Heart left ventricle (tissue), 13 donors: ENCODE results near the gene PPEF2.

Experiments
- POLR2A ChIP-seq, 2 donors: fragments of 450-650 bp; IDR thresholded peaks; one replicate each; pipeline ENCODE4 v1.6.1; 2017; ENCODE audit warnings: antibody characterized with exemption in 2 of 2, mild to moderate bottlenecking in 2 of 2, moderate library complexity in 2 of 2
- TF ChIP-seq, protein P1 (sequence below), 12 donors: fragments of 200-600 bp; sonication (generic) in 4 of 12; IDR thresholded peaks; one replicate each; pipeline versions ENCODE4 v1.5.0 to v1.8.0; 2018 to 2022; ENCODE audit warnings: antibody characterized with exemption in 12 of 12, mild to moderate bottlenecking in 5 of 12
- donor health status: ischemic (EF 13 %, LVEDD 7.1; RV severe dilation, severe dysfunction).
- donor health status: DM: no; HTN: yes; CAD: no.
- donor health status: DM: no; HTN: no; CAD: no.
- donor health status: ischemic (EF 25% LVEDD 6.9; RV normal size, moderate dysfunction).
- donor health status: ischemic (EF 25% LVEDD 5.7; RV mildly dilated, moderate dysfunction).
- donor health status: ischemic (EF 35%, LVEDD 5.7; RV mildly dilated, moderate dysfunction).
- donor health status: nonischemic (EF 11% LVEDD 7.7; RV severe dilation, severe dysfunction).
- donor health status: DM: yes; HTN: yes; CAD: no.
- donor health status: PGD.
- donor health status: ischemic (EF 29% LVEDD 5.4; RV normal size, mild dysfunction).
- donor health status: nonischemic (EF 23%, LVEDD 6.1; RV moderate dilation, normal function).

DNA sequence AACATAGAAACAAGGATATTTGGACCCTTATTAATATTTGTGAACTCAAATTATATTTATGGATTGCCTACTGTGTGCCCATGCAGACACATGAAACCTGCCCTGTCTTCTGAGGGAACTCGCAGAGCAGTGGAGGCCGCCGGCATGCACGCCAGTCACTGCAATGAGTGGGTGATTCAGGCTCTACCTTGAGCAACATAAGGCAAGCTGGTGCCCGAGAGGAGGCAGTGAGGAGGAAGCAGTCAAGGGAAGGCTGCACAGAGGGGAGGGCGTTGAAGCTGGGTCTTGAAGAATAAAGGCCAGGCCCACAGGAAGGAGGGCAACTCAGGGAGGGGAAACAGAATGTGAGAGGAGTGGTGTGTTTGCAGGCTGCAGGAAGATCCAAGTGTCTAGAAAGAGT lies 52.8 kb downstream of the PPEF2 start:
- TF ChIP-seq, protein P1, sequence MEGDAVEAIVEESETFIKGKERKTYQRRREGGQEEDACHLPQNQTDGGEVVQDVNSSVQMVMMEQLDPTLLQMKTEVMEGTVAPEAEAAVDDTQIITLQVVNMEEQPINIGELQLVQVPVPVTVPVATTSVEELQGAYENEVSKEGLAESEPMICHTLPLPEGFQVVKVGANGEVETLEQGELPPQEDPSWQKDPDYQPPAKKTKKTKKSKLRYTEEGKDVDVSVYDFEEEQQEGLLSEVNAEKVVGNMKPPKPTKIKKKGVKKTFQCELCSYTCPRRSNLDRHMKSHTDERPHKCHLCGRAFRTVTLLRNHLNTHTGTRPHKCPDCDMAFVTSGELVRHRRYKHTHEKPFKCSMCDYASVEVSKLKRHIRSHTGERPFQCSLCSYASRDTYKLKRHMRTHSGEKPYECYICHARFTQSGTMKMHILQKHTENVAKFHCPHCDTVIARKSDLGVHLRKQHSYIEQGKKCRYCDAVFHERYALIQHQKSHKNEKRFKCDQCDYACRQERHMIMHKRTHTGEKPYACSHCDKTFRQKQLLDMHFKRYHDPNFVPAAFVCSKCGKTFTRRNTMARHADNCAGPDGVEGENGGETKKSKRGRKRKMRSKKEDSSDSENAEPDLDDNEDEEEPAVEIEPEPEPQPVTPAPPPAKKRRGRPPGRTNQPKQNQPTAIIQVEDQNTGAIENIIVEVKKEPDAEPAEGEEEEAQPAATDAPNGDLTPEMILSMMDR (IDR thresholded peaks at IDR 0.05) = no peak
- TF ChIP-seq POLR2A (IDR thresholded peaks at IDR 0.05) = no peak
